Mucosa of descending colon (tissue), 3 donors: ENCODE data around the gene S100A2. TPM values are rescaled to one million over a fixed set of nuclear protein-coding genes. Genes with fewer than 3 reads are reported as not detected.
"Not testable (repeated sequence)": the region's sequence is repeated elsewhere in the genome, so short reads cannot be mapped to it uniquely, and the experiment has no call there.

Experiments used
- ATAC-seq: fragments of 200-7000 bp; cut with Tn5 transposase; one replicate; pipeline ENCODE4 v1.9.1; 2020; ENCODE audit warnings: mild to moderate bottlenecking, moderate library complexity
- DNase-seq, 3 donors: peaks; one replicate each; pipeline ENCODE4 v3.0.0-alpha.2; 2020
- H3K36me3 ChIP-seq: fragments of 200-600 bp; one replicate; pipeline ENCODE4 v1.8.0; 2021; ENCODE audit warnings: low read depth, mild to moderate bottlenecking
- H3K4me1 ChIP-seq: fragments of 200-600 bp; one replicate; pipeline ENCODE4 v1.8.0; 2021; ENCODE audit warnings: low read depth, mild to moderate bottlenecking
- H3K4me3 ChIP-seq: fragments of 200-600 bp; one replicate; pipeline ENCODE4 v1.8.0; 2021; ENCODE audit warnings: mild to moderate bottlenecking
- H3K9me3 ChIP-seq: fragments of 200-600 bp; one replicate; pipeline ENCODE4 v1.8.0; 2021; ENCODE audit warnings: mild to moderate bottlenecking
- CTCF ChIP-seq: fragments of 200-600 bp; IDR thresholded peaks from one replicate; pipeline ENCODE4 v1.8.0; 2022; ENCODE audit warnings: antibody characterized with exemption, mild to moderate bottlenecking
- intact Hi-C, 2 donors: fragments of 100-400 bp; cut with DNase I in 1 of 2; cut with micrococcal nuclease in 1 of 2; formaldehyde crosslinking; loops; one replicate each; pipeline versions ENCODE4 v1.11.0 to v1.11.1; 2022; cut with DNase I, micrococcal nuclease
- total RNA-seq, 3 donors: library from RNA; stranded (reverse); fragmentation: NEBNext Ultra II Directional in 2 of 3; extraction: Animal tissue kit (Norgen Biotek cat#: 25700) in 2 of 3; gene quantifications; one replicate each; pipeline versions ENCODE4 v1.2.1 to v1.2.4, GENCODE V29; 2021 to 2023
- donor health status: DM: no; HTN: no; CAD: no; lungs with moderate emphysema.
- donor health status: DM: no; HTN: no; CAD: no.
- donor health status: DM: no; HTN: yes; CAD: no.

Gene S100A2
- total RNA-seq, 3 donors from 2014 or later: 1.3 to 1.9 TPM; not detected in 1

GRCh38 chr1:153578936-153579335, 13.3 kb upstream of the S100A2 start:
- Histone ChIP-seq H3K36me3 (no peaks in the 10 kb centered on the region), H3K4me3 (no peak overlapping the region), H3K4me1 (peaks cover 10% of the 10 kb centered on the region), H3K9me3 (peaks cover 2% of the 10 kb centered on the region)
- ATAC-seq (no peak), DNase-seq (no peak)
- TF ChIP-seq CTCF: no peak
- intact Hi-C loops: no loop called here

GRCh38 chr1:153578490-153578889, 12.8 kb upstream of the S100A2 start:
- no peak for ATAC-seq
- TF ChIP-seq CTCF: no peak
- Histone ChIP-seq H3K9me3 (peaks cover 2% of the 10 kb centered on the region), H3K36me3 (no peaks in the 10 kb centered on the region), H3K4me3 (no peak overlapping the region), H3K4me1 (peaks cover 12% of the 10 kb centered on the region)
- intact Hi-C loops: no loop called here
- no peak for DNase-seq

- intact Hi-C loops: no loop called here
- no peak overlapping the region for H3K4me3 ChIP-seq
- ATAC-seq (peak; percentile 76), DNase-seq (peak in 2 of 3 donors; percentile 73 to 76)
- no peaks in the 10 kb centered on the region for H3K36me3 ChIP-seq
- no peak for TF ChIP-seq CTCF
- peaks cover 2% of the 10 kb centered on the region for H3K9me3 ChIP-seq
- H3K4me1 ChIP-seq: peaks cover 14% of the 10 kb centered on the region
Observed at GRCh38 chr1:153577624-153578051, 12.0 kb upstream of the S100A2 start.

GRCh38 chr1:153577138-153577537, 11.5 kb upstream of the S100A2 start:
- no peak for TF ChIP-seq CTCF
- peaks cover 2% of the 10 kb centered on the region for H3K9me3 ChIP-seq
- H3K36me3 ChIP-seq: no peaks in the 10 kb centered on the region
- DNase-seq (no peak), ATAC-seq (no peak)
- no peak overlapping the region for H3K4me3 ChIP-seq
- intact Hi-C loops: no loop called here
- H3K4me1 ChIP-seq: peaks cover 14% of the 10 kb centered on the region

- DNase-seq, ATAC-seq, intact Hi-C loops, H3K4me3 ChIP-seq, H3K9me3 ChIP-seq, H3K36me3 ChIP-seq: not testable (repeated sequence)
- H3K4me1 ChIP-seq: peaks cover 14% of the 10 kb centered on the region
Observed at GRCh38 chr1:153575497-153575896, 9.9 kb upstream of the S100A2 start.

- peaks cover 14% of the 10 kb centered on the region for H3K4me1 ChIP-seq
- H3K9me3 ChIP-seq, H3K36me3 ChIP-seq, H3K4me3 ChIP-seq, intact Hi-C loops, ATAC-seq: not testable (repeated sequence)
- peak in 1 of 3 donors; percentile 49 for DNase-seq
Observed at GRCh38 chr1:153575081-153575491, 9.4 kb upstream of the S100A2 start.

GRCh38 chr1:153573351-153573750, 7.7 kb upstream of the S100A2 start:
- intact Hi-C loops: no loop called here
- no peak for TF ChIP-seq CTCF
- no peak for ATAC-seq

More at GRCh38 chr1:153573351-153573750, 7.7 kb upstream of the S100A2 start:
- Histone ChIP-seq H3K9me3 (peaks cover 2% of the 10 kb centered on the region), H3K36me3 (no peaks in the 10 kb centered on the region), H3K4me3 (no peak overlapping the region), H3K4me1 (peaks cover 15% of the 10 kb centered on the region)
- DNase-seq: no peak
